GM21447 (cell line): ENCODE data around the gene LINC01488.

Source experiments
- ATAC-seq: cut with Tn5 transposase; IDR thresholded peaks from one replicate; pipeline ENCODE4 v1.9.1; 2021; ENCODE audit not compliant: unreplicated experiment

Gene LINC01488

GRCh38 chr11:69444381-69445130 lies 36.9 kb upstream of the LINC01488 start:
- ATAC-seq: no peak

GRCh38 chr11:69445131-69445470 lies 36.4 kb upstream of the LINC01488 start:
- ATAC-seq: no peak

- no peak for ATAC-seq
Measured at GRCh38 chr11:69446108-69446507, 35.4 kb upstream of the LINC01488 start.

GRCh38 chr11:69447786-69448185 lies 33.7 kb upstream of the LINC01488 start:
- no peak for ATAC-seq

- ATAC-seq: no peak
Measured at GRCh38 chr11:69448471-69449284, 32.8 kb upstream of the LINC01488 start.

GRCh38 chr11:69449320-69450063 lies 32.0 kb upstream of the LINC01488 start:
- ATAC-seq: no peak

GRCh38 chr11:69450064-69450856 lies 31.2 kb upstream of the LINC01488 start:
- ATAC-seq: no peak

GRCh38 chr11:69450857-69451220 lies 30.6 kb upstream of the LINC01488 start:
- no peak for ATAC-seq

GRCh38 chr11:69451289-69451688 lies 30.2 kb upstream of the LINC01488 start:
- ATAC-seq: no peak

- no peak for ATAC-seq
Measured at GRCh38 chr11:69452206-69452987, 29.1 kb upstream of the LINC01488 start.

GRCh38 chr11:69453151-69453550 lies 28.3 kb upstream of the LINC01488 start:
- no peak for ATAC-seq

- ATAC-seq: no peak
Measured at GRCh38 chr11:69454018-69454417, 27.4 kb upstream of the LINC01488 start.

- ATAC-seq: no peak
Measured at GRCh38 chr11:69455969-69456368, 25.5 kb upstream of the LINC01488 start.

- no peak for ATAC-seq
Measured at GRCh38 chr11:69456712-69457111, 24.8 kb upstream of the LINC01488 start.

- ATAC-seq: no peak
Measured at GRCh38 chr11:69459848-69460539, 21.5 kb upstream of the LINC01488 start.

- ATAC-seq: no peak
Measured at GRCh38 chr11:69460540-69461257, 20.8 kb upstream of the LINC01488 start.

- ATAC-seq: no peak
Measured at GRCh38 chr11:69461272-69461962, 20.0 kb upstream of the LINC01488 start.
